Osteocyte (in vitro differentiated cells): ENCODE data around the gene RRAS2. TPM values are rescaled to one million over a fixed set of nuclear protein-coding genes. Genes with fewer than 3 reads are reported as not detected.

Experiments used
- DNase-seq: peaks from one replicate; pipeline ENCODE4 v3.0.0; 2021; ENCODE audit warnings: mixed read lengths; ENCODE audit not compliant: unreplicated experiment; ENCODE audit errors: extremely low spot score
- H3K27ac Mint-ChIP-seq: one replicate; pipeline ENCODE4 v1.8.0; 2021; ENCODE audit warnings: mild to moderate bottlenecking, mixed read lengths; ENCODE audit not compliant: unreplicated experiment
- H3K27me3 Mint-ChIP-seq: one replicate; pipeline ENCODE4 v1.8.0; 2021; ENCODE audit warnings: mixed read lengths; ENCODE audit not compliant: unreplicated experiment
- H3K36me3 Mint-ChIP-seq: one replicate; pipeline ENCODE4 v1.8.0; 2021; ENCODE audit warnings: mixed read lengths; ENCODE audit not compliant: unreplicated experiment
- H3K4me1 Mint-ChIP-seq: one replicate; pipeline ENCODE4 v1.8.0; 2021; ENCODE audit warnings: mixed read lengths; ENCODE audit not compliant: unreplicated experiment
- H3K4me3 Mint-ChIP-seq: one replicate; pipeline ENCODE4 v1.8.0; 2021; ENCODE audit warnings: mild to moderate bottlenecking, moderate library complexity, mixed read lengths; ENCODE audit not compliant: unreplicated experiment
- H3K9me3 Mint-ChIP-seq: one replicate; pipeline ENCODE4 v1.8.0; 2021; ENCODE audit warnings: mixed read lengths; ENCODE audit not compliant: unreplicated experiment
- total RNA-seq: library from RNA; stranded (reverse); gene quantifications from 2 replicates; pipeline ENCODE4 v1.2.1, GENCODE V29; 2021
- TF ChIP-seq, protein P1 (sequence below): fragments of 200-600 bp; sonication (generic); IDR thresholded peaks from 2 replicates; pipeline ENCODE4 v1.5.0; 2021; ENCODE audit warnings: antibody characterized with exemption, mild to moderate bottlenecking, moderate library complexity

Gene RRAS2
- total RNA-seq, 1 donor from 2014 or later = 95.7 TPM

DNA sequence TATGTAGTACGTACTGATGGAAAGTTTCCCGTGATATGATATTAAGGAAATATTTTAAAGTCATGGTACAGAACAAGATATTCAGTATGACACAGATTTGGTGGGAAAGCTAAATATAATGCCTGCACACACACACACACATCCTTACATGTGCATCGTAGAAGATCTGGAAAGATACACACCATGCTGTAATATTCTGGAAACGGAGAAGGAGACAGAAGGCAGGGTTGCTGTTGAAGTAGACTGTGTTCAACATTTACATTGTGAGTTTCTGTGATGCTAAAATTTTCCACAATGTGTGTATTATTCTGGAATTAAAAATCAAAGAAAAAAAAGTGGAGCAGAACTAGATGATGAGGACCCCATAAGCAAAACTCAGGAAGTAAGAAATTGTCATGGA lies 118.0 kb downstream of the RRAS2 start:
- Mint-ChIP-seq H3K36me3 (no peaks in the 10 kb centered on the region), H3K4me3 (no peak overlapping the region), H3K4me1 (no peaks in the 10 kb centered on the region), H3K9me3 (no peaks in the 10 kb centered on the region), H3K27ac (no peak overlapping the region), H3K27me3 (peaks cover 53% of the 10 kb centered on the region)
- TF ChIP-seq, protein P1, sequence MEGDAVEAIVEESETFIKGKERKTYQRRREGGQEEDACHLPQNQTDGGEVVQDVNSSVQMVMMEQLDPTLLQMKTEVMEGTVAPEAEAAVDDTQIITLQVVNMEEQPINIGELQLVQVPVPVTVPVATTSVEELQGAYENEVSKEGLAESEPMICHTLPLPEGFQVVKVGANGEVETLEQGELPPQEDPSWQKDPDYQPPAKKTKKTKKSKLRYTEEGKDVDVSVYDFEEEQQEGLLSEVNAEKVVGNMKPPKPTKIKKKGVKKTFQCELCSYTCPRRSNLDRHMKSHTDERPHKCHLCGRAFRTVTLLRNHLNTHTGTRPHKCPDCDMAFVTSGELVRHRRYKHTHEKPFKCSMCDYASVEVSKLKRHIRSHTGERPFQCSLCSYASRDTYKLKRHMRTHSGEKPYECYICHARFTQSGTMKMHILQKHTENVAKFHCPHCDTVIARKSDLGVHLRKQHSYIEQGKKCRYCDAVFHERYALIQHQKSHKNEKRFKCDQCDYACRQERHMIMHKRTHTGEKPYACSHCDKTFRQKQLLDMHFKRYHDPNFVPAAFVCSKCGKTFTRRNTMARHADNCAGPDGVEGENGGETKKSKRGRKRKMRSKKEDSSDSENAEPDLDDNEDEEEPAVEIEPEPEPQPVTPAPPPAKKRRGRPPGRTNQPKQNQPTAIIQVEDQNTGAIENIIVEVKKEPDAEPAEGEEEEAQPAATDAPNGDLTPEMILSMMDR = no peak
- no peak for DNase-seq

DNA sequence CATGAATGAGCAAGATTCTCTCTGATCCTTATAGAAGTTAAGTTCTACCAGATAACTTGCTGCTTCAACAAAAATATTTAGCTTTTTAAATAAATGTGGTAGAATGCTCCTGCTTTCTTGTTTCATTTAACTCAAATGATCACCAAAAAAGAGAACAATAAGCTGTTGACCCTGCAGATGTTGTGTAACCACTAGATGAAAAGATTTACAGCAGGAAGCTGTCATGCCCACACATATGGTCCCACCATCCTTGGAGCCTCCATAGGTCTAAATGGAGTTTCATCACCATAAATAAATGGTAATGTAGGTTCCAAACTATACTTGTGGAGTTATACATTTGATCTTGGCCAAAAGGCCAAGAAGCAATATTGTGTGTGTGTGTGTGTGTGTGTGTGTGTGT lies 118.8 kb downstream of the RRAS2 start:
- no peaks in the 10 kb centered on the region for H3K4me1 Mint-ChIP-seq
- no peak for DNase-seq
- no peak overlapping the region for H3K4me3 Mint-ChIP-seq
- TF ChIP-seq, protein P1 = no peak
- no peaks in the 10 kb centered on the region for H3K9me3 Mint-ChIP-seq
- H3K27ac Mint-ChIP-seq = no peak overlapping the region
- peaks cover 56% of the 10 kb centered on the region for H3K27me3 Mint-ChIP-seq
- no peaks in the 10 kb centered on the region for H3K36me3 Mint-ChIP-seq

DNA sequence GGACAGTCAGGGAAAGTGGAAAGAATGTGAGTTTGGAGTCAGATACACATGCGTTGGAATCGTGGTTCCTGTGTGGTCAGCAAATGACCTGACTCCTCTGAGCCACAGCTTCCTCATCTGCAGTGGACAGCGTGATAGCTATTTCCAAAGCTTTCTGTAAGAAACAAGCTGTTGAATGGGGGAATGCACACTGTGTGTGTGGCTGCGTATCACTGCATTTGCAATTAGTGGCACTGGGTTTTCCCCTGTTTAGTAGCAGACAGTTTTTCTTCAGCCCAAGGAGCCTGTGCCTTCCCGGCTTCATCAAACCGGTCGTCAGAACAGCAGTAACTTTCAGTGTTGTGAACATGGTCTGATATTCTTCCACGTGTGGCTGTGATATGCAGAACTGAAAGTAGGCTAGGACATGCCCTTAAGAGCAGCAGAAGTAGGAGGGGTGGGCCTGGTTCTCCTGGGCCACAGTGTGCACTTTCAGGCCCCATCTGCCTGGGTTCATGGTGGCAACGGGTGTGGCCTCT lies 121.5 kb downstream of the RRAS2 start:
- DNase-seq = no peak
- no peak overlapping the region for H3K27ac Mint-ChIP-seq
- H3K9me3 Mint-ChIP-seq = no peaks in the 10 kb centered on the region
- H3K36me3 Mint-ChIP-seq = no peaks in the 10 kb centered on the region
- no peak overlapping the region for H3K4me3 Mint-ChIP-seq
- TF ChIP-seq, protein P1 = no peak
- no peaks in the 10 kb centered on the region for H3K4me1 Mint-ChIP-seq
- peaks cover 53% of the 10 kb centered on the region for H3K27me3 Mint-ChIP-seq

DNA sequence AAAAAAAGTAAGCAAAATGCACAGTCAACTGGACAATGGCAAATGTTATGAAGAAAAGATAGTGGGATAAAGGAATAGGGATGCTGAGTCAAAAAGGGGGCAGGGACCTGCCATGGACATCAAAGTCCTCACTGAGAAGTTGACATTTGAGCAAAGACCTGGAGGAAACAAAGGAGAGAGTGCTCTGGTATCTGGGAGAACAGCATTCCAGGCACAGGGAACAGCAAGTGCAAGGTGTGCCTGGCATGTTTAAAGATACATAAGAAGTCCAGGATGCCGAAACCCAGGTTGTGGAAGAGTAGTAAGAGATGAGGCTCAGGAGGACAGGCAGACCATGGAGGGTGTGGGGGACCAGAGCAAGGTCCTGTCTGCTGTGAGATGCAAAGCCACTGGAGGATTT lies 123.3 kb downstream of the RRAS2 start:
- Mint-ChIP-seq H3K4me3 (no peak overlapping the region), H3K27ac (no peak overlapping the region), H3K36me3 (no peaks in the 10 kb centered on the region), H3K27me3 (peaks cover 52% of the 10 kb centered on the region), H3K9me3 (no peaks in the 10 kb centered on the region), H3K4me1 (no peaks in the 10 kb centered on the region)
- TF ChIP-seq, protein P1 = no peak
- no peak for DNase-seq

DNA sequence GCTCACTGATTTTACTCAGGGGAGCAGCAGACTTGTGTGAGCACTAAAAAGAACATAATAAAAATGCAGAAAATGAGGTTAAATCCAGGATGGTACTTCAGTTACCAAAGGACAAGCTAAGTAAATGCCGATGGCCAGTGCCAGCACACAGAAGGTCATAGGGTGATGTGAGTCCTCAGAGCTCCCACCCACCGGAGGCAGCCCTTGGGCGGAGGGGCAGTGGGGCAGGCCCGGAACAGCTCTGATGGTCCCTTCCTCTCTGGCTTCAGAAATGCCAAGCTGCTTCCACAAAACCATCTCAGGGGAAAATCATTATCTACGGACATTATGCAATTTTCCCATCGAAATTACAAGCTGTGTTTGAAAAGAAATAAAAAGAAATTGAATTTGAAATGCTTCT lies 124.5 kb downstream of the RRAS2 start:
- Mint-ChIP-seq H3K27me3 (peaks cover 56% of the 10 kb centered on the region), H3K27ac (no peak overlapping the region), H3K9me3 (no peaks in the 10 kb centered on the region), H3K36me3 (no peaks in the 10 kb centered on the region), H3K4me1 (no peaks in the 10 kb centered on the region), H3K4me3 (no peak overlapping the region)
- TF ChIP-seq, protein P1 = no peak
- DNase-seq = no peak
